Activated CD8-positive, alpha-beta memory T cell treated with anti-CD3 and anti-CD28 coated beads for 24 hours (primary cell): ENCODE results near the gene TBC1D22B.
"Not testable (repeated sequence)": the region's sequence is repeated elsewhere in the genome, so short reads cannot be mapped to it uniquely, and the experiment has no call there.

Experiments
- DNase-seq: peaks from one replicate; pipeline ENCODE4 v3.0.0-alpha.2; 2020

The TBC1D22B gene

DNA sequence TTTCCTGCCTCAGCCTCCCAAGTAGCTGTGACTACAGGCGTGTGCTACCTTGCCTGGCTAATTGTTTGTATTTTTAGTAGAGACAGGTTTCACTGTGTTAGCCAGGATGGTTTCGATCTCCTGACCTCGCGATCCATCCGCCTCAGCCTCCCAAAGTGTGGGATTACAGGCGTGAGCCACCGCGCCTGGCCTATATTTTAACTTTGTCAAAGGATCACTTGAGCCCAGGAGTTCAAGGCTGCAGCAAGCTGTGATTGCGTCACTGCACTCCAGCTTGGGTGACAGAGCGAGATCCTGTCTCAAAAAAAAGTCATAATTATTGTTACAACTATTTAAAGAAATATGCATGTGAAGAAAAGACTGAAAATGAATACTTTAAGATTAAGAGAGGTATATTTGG, 72.8 kb downstream of the TBC1D22B start:
- DNase-seq = not testable (repeated sequence)

GRCh38 chr6:37331047-37331446, 73.5 kb downstream of the TBC1D22B start:
- no peak for DNase-seq

DNA sequence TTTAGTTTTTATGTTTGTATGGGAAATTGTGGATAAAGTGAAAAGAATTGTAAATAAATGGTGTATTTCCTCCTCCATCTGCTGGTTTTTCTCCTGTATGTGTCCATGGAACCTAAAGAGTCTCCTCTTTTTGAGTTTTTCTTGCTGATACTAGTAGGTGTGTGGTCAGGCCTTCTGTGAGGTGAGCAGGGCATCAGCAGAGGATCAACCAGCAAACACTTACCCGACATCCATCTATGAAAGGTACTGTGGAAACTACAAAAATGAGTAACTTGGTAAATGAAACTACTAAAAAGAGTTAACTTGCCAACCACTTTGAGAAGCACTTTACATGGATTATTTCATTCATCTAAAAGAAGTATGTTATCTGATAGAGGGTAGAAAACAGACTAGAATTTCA, 75.3 kb downstream of the TBC1D22B start:
- DNase-seq = no peak

- no peak for DNase-seq
Observed at GRCh38 chr6:37334047-37334446, 76.5 kb downstream of the TBC1D22B start.

DNA sequence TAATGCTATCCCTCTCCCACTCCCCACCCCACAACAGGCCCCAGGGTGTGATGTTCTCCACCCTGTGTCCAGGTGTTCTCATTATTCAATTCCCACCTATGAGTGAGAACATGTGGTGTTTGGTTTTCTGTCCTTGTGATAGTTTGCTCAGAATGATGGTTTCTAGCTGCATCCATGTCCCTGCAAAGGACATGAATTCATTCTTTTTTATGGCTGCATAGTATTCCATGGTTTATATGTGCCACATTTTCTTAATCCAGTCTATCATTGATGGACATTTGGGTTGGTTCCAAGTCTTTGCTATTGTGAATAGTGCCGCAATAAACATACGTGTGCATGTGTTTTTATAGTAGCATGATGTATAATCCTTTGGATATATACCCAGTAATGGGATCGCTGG, 80.7 kb downstream of the TBC1D22B start:
- DNase-seq = not testable (repeated sequence)

DNA sequence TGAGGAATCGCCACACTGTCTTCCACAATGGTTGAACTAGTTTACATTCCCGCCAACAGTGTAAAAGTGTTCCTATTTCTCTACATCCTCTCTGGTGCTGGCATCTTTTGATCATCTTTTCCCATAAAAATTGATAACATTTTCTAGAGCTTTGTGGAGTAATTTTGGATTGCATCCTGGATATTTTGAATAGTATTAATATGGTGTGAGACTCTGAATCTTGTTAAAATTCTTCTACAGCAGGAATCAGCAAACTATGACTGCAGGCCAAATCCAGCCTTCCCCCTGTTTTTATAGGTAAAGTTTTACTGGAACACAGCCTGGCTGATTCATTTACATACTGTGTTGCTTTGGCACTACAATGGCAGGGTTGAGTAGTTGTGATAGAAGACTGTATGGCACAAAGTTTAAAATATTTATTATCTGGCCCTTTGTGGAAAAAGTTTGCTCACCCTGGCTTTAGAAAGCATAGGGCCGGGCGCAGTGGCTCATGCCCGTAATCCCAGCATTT, 81.2 kb downstream of the TBC1D22B start:
- no peak for DNase-seq

DNA sequence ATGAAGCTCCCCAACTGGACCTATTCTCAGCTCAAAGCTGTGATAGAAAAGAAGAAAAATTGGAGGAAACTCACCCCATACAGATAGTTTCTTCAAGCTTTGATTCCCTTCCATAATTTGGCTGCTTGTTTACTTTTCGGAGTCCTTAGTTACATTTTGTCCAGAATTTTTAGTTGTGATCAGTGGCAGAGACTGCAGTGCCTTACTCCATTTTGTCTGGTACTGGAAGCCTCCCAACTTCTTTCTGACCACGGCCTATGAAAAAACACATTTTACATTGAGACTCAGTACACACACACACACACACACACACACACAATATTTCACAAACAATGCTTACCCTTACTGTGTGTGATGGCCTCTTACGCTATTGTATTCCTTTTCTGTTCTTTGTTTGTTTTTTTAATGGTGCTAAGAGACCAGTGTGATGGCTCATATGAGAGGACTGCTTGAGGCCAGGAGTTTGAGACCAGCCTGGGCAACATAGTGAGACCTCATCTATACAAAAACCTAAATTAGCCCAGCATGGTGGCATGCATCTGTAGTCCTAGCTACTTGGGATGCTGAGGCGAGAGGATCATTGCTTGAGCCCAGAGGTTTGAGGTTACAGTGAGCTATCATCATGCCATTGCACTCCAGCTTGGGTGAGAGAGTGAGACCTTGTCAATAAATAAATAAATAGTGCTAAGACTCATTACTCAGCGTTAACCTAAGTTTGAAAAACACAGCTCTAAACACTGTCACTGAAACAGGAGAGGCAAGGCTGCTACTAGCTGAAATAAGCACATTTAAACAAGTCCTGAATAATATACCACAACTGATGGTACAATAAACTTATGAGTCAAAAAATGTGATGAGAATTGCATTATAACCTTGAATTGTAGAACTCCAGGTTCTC, 82.4 kb downstream of the TBC1D22B start:
- no peak for DNase-seq

- DNase-seq = no peak
Observed at GRCh38 chr6:37340639-37340943, 83.0 kb downstream of the TBC1D22B start.

DNA sequence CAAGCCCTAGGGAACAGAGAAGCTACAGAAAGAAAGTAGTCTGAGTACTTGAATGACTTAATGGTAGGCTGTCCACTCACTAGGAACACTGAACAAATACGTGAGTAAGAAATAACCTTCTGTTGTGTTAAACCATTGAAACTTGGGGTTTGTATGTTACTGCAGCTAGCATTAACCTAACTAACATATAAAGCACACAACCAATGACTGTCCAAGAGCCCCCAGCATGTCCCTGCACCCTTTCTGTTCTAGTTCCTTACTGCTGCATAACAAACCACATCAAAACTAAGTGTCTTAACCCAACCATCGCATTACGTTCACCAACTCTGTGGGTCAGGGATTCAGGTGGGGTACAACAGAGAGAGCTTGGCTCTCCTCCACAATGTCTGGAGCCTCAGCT, 85.7 kb downstream of the TBC1D22B start:
- DNase-seq = no peak

- no peak for DNase-seq
Observed at GRCh38 chr6:37344308-37344707, 86.7 kb downstream of the TBC1D22B start.

- DNase-seq = not testable (repeated sequence)
Observed at GRCh38 chr6:37345804-37346203, 88.2 kb downstream of the TBC1D22B start.

DNA sequence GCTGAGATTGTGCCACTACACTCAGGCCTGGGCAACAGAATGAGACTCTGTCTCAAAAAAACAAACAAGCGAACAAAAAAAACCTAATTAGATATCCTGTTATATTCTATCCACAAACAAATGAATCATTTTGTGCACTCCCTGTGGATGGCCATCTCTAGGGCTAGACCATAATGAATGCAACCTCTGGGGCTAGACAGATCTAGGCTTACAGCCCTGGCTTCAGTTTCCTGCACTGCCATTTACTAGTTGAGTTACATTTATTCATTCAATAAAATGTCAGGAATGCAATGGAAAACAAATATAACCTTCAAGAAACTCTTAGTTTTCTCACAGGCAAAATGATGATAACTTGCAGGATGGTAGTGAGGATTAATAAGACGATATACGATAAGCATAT, 89.6 kb downstream of the TBC1D22B start:
- DNase-seq = no peak

GRCh38 chr6:37347670-37348111, 90.1 kb downstream of the TBC1D22B start:
- no peak for DNase-seq

DNA sequence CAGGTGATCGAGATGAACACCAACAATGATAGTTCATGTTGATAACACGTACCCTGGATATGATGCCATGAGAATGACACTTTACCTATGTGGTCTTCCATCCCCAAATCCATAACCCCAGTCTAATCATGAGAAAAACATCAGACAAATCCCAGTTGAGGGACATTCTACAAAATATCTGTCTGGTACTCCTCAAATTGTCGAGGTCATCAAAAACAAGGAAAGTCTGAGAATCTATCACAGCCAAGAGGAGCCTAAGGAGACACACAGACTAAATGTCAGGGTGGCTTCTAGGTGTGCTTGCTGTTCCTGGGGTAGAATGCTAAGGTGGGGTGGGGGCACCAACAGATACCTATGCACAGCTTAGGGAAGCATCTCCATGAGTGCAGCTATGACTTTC, 93.5 kb downstream of the TBC1D22B start:
- no peak for DNase-seq

GRCh38 chr6:37352384-37352783, 94.8 kb downstream of the TBC1D22B start:
- no peak for DNase-seq

- peak; percentile 94 for DNase-seq
Observed at GRCh38 chr6:37353761-37354525, 96.4 kb downstream of the TBC1D22B start, which contains the start of gene RNF8. TSS of gene RNF8 (plus strand) at chr6:37353983. CDS start at chr6:37354165, 182 bp downstream.

DNA sequence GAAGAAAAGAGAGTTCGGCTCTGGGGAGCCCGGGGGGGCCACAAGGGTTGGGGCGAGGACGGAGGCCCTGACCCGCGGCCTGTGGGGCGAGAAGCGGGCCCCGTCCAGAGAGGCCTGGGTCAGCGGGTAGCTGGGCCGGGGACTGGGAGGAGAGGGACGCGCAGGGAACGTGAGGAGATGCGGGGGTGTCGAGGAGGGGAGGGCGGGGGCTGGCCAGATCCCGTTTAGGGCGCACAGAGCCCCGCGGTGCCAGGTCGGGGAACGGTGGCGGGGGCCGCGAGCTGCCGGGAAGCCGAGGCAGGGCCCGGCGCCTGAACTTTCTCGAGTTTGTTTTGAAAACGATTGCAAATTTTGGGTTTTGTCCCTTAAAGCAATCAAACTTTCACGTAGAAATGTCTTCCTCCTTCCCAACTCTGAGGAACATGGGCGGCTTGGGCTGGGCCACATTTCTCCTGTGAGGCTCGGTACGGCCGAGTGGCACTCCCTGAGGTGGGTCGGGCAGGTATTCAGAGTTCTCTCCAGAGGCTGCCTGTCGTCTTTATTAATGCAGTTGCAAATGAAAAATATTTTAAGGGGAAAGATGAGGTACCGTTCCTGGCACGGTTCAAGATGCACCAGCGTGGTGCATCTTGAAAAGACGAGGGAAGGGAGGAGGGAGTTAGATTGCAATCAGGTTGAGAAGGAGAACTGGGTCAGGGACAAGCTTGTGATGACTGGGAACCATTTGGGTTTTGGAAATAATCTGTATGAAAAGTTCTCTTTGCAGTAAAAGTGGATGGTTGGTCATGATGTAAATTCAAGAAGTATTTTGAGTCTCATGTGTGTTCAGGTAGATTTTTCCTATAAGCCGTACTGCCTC, 97.2 kb downstream of the TBC1D22B start:
- DNase-seq = peak; percentile 58

DNA sequence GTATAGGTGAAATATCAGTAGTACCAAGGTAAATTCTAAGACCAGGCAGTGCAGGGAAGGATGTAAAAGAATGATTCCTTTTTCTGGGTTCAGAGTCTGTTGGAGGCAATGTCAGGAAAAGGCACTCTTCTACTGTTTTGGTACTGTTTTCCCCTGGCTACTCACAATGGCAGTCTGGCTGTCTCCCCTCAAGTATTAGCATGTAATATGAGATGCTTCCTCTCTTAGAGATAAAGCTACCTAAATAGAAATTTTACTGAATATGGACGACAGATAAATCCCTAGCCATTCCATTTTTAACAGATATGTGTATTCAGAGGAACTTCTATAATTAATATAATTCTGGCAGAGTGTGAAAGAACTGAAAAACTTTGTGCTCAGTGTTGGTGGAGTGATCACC, 99.7 kb downstream of the TBC1D22B start:
- no peak for DNase-seq

GRCh38 chr6:37357860-37358259, 100.3 kb downstream of the TBC1D22B start:
- DNase-seq = no peak

- DNase-seq = no peak
Observed at GRCh38 chr6:37359039-37359438, 101.5 kb downstream of the TBC1D22B start.

GRCh38 chr6:37362101-37362828, 104.7 kb downstream of the TBC1D22B start:
- DNase-seq = no peak

DNA sequence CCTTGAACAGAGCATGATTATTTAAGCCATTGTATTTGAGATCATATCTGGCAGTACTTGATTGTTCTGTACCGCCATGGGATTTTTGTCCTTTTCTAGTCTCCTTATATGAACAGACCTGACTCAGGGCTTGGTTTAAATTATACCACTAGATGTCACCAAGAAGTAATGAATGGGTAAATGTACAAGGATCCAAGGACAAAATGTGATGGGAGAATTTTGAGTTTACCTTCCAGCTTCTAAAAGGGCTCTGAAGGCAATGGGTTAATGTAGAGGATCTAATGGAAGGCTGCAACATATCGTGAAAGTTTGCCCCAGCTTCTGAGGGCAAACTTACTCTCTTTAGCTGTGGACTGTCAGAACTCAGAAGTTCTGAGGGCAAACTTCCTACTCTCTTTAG, 108.2 kb downstream of the TBC1D22B start:
- DNase-seq = no peak
